Mesenchymal stem cell (in vitro differentiated cells and primary cell): Measurements from ENCODE around the gene DLGAP1. TPM values are rescaled to one million over a fixed set of nuclear protein-coding genes. Genes with fewer than 3 reads are reported as not detected.
A peak's percentile ranks its signal among the peaks of the same experiment; 100 is the strongest.
"Not testable (repeated sequence)": the region's sequence is repeated elsewhere in the genome, so short reads cannot be mapped to it uniquely, and the experiment has no call there.

Source experiments
- DNase-seq: peaks from one replicate; pipeline ENCODE4 v3.0.0-alpha.2; 2013
- H2AFZ ChIP-seq: one replicate; pipeline ENCODE4 v1.6.1; 2013; ENCODE audit warnings: low read depth, mild to moderate bottlenecking, control low read depth, inconsistent platforms, low read length, moderate library complexity
- H2AK5ac ChIP-seq: 2 replicates; pipeline ENCODE4 v1.6.1; 2013; ENCODE audit warnings: low read length, moderate library complexity, mild to moderate bottlenecking, inconsistent platforms; ENCODE audit not compliant: severe bottlenecking
- H2BK120ac ChIP-seq: one replicate; pipeline ENCODE4 v1.6.1; 2013; ENCODE audit warnings: low read depth, mild to moderate bottlenecking, inconsistent platforms, low read length, moderate library complexity
- H2BK12ac ChIP-seq, 2 experiments: one replicate each; pipeline ENCODE4 v1.6.1; 2013; ENCODE audit warnings: inconsistent platforms in 2 of 2, low read length in 2 of 2, mild to moderate bottlenecking in 2 of 2, moderate library complexity in 2 of 2, control low read depth in 1 of 2
- H2BK15ac ChIP-seq: one replicate; pipeline ENCODE4 v1.6.1; 2013; ENCODE audit warnings: mild to moderate bottlenecking, low read depth, inconsistent platforms; ENCODE audit not compliant: poor library complexity, severe bottlenecking
- H2BK5ac ChIP-seq: 2 replicates; pipeline ENCODE4 v1.6.1; 2013; ENCODE audit warnings: low read depth, mild to moderate bottlenecking, low read length, control low read depth, inconsistent platforms; ENCODE audit not compliant: poor library complexity, severe bottlenecking
- H3K14ac ChIP-seq, 2 experiments: one replicate each; pipeline ENCODE4 v1.6.1; 2013; ENCODE audit warnings: inconsistent platforms in 2 of 2, low read length in 2 of 2, control low read depth in 1 of 2, mild to moderate bottlenecking in 1 of 2, moderate library complexity in 1 of 2
- H3K18ac ChIP-seq, 2 experiments: one replicate each; pipeline ENCODE4 v1.6.1; 2013; ENCODE audit warnings: inconsistent platforms in 2 of 2, low read length in 2 of 2, control low read depth in 1 of 2, low read depth in 1 of 2, mild to moderate bottlenecking in 1 of 2
- H3K23ac ChIP-seq, 2 experiments: one replicate each; pipeline ENCODE4 v1.6.1; 2013; ENCODE audit warnings: inconsistent platforms in 2 of 2, low read length in 2 of 2, mild to moderate bottlenecking in 2 of 2, moderate library complexity in 2 of 2, control low read depth in 1 of 2
- H3K27ac ChIP-seq: 2 replicates; pipeline ENCODE4 v1.5.1; 2013; ENCODE audit warnings: mild to moderate bottlenecking, moderate library complexity, low read length, control low read depth, inconsistent platforms; ENCODE audit not compliant: poor library complexity, severe bottlenecking
- H3K27me3 ChIP-seq, 2 experiments: 2 replicates each; pipeline versions ENCODE4 v1.6.1 to v1.7.0; 2013; ENCODE audit warnings: low read length in 2 of 2, mild to moderate bottlenecking in 2 of 2, moderate library complexity in 2 of 2, control low read depth in 1 of 2, inconsistent platforms in 1 of 2; ENCODE audit not compliant: control insufficient read depth in 1 of 2, insufficient read depth in 1 of 2
- H3K36me3 ChIP-seq, 2 experiments: 2 replicates each; pipeline versions ENCODE4 v1.6.1 to v1.7.0; 2013; ENCODE audit warnings: low read length in 2 of 2, control low read depth in 1 of 2, inconsistent platforms in 1 of 2, low read depth in 1 of 2, mild to moderate bottlenecking in 1 of 2; ENCODE audit not compliant: insufficient read depth in 2 of 2, control insufficient read depth in 1 of 2
- H3K4ac ChIP-seq, 2 experiments: one replicate each; pipeline ENCODE4 v1.6.1; 2013; ENCODE audit warnings: inconsistent platforms in 2 of 2, low read length in 2 of 2, mild to moderate bottlenecking in 2 of 2, moderate library complexity in 2 of 2, control low read depth in 1 of 2, low read depth in 1 of 2
- H3K4me1 ChIP-seq: 2 replicates; pipeline ENCODE4 v1.6.1; 2013; ENCODE audit warnings: low read depth, low read length, control low read depth; ENCODE audit not compliant: control insufficient read depth, insufficient read depth
- H3K4me2 ChIP-seq: 2 replicates; pipeline ENCODE4 v1.6.1; 2013; ENCODE audit warnings: low read length, mild to moderate bottlenecking, inconsistent platforms; ENCODE audit not compliant: poor library complexity, severe bottlenecking
- H3K4me3 ChIP-seq, 2 experiments: 2 replicates each; pipeline versions ENCODE4 v1.5.1 to v1.7.0; 2013; ENCODE audit warnings: low read length in 2 of 2, mild to moderate bottlenecking in 2 of 2, control low read depth in 1 of 2, low read depth in 1 of 2; ENCODE audit not compliant: insufficient read depth in 1 of 2
- H3K79me1 ChIP-seq: replicated peaks from 2 replicates; pipeline ENCODE4 v1.6.1; 2013; ENCODE audit warnings: mild to moderate bottlenecking, control low read depth, low read length, inconsistent platforms; ENCODE audit not compliant: poor library complexity, severe bottlenecking
- H3K9ac ChIP-seq: 2 replicates; pipeline ENCODE4 v1.7.0; 2013; ENCODE audit warnings: mild to moderate bottlenecking, low read length, moderate library complexity
- H3K9me3 ChIP-seq: 2 replicates; pipeline ENCODE4 v1.7.0; 2013; ENCODE audit warnings: mild to moderate bottlenecking, low read length; ENCODE audit not compliant: control insufficient read depth
- H4K8ac ChIP-seq: one replicate; pipeline ENCODE4 v1.6.1; 2013; ENCODE audit warnings: inconsistent platforms, mild to moderate bottlenecking, low read length, moderate library complexity
- H4K91ac ChIP-seq: one replicate; pipeline ENCODE4 v1.6.1; 2013; ENCODE audit warnings: mild to moderate bottlenecking, low read length, inconsistent platforms
- WGBS: methylation state at CpG from one replicate; pipeline ENCODE4 v1.1.7; 2013; ENCODE audit warnings: mixed read lengths; 5-methylcytosine and 5-hydroxymethylcytosine counted together
- polyA plus RNA-seq, 2 experiments: library from polyadenylated mRNA; stranded (reverse); fragments of 200-250 nt; gene quantifications; one replicate each; pipeline ENCODE4 v1.2.3, GENCODE V29; 2013

DLGAP1 gene
- polyA plus RNA-seq (2013, experiment 1 of 2): 0.03 TPM
- polyA plus RNA-seq (2013, experiment 2 of 2): not detected

- H3K23ac ChIP-seq: no peak within 1 kb of the TSS
- H3K14ac ChIP-seq: no peak within 1 kb of the TSS
- H3K4ac ChIP-seq: no peak within 1 kb of the TSS
- no peak within 1 kb of the TSS for H2BK15ac ChIP-seq
- no peak within 1 kb of the TSS for H2BK5ac ChIP-seq
- H3K27me3 ChIP-seq: peaks cover 22 to 56% of the 10 kb centered on the region in 2 experiments
- H3K18ac ChIP-seq: no peak within 1 kb of the TSS
- H3K79me1 ChIP-seq: no peaks in the 10 kb centered on the region
- peak within 1 kb of the TSS; percentile 74 for H3K4me2 ChIP-seq
- no peak within 1 kb of the TSS for H3K27ac ChIP-seq
- under 1% methylated on average over 61 of the region's 75 CpGs for WGBS
- H2AK5ac ChIP-seq: no peak within 1 kb of the TSS
- H3K4me3 ChIP-seq: peak within 1 kb of the TSS; percentile 39 to 58
- no peak within 1 kb of the TSS for H4K91ac ChIP-seq
- H3K4me1 ChIP-seq: peaks cover 11% of the 10 kb centered on the region
- H3K36me3 ChIP-seq: no peaks in the 10 kb centered on the region
- H4K8ac ChIP-seq: no peak within 1 kb of the TSS
- H2BK12ac ChIP-seq: no peak within 1 kb of the TSS
- H3K9ac ChIP-seq: no peak within 1 kb of the TSS
- no peak within 1 kb of the TSS for H2AFZ ChIP-seq
- no peak for DNase-seq
- H3K9me3 ChIP-seq: no peaks in the 10 kb centered on the region
- no peak within 1 kb of the TSS for H2BK120ac ChIP-seq
These were observed at the start of gene DLGAP1 for GRCh38 chr18:4455113-4455811. DLGAP1 (minus strand) TSS chr18:4455307.

DNA sequence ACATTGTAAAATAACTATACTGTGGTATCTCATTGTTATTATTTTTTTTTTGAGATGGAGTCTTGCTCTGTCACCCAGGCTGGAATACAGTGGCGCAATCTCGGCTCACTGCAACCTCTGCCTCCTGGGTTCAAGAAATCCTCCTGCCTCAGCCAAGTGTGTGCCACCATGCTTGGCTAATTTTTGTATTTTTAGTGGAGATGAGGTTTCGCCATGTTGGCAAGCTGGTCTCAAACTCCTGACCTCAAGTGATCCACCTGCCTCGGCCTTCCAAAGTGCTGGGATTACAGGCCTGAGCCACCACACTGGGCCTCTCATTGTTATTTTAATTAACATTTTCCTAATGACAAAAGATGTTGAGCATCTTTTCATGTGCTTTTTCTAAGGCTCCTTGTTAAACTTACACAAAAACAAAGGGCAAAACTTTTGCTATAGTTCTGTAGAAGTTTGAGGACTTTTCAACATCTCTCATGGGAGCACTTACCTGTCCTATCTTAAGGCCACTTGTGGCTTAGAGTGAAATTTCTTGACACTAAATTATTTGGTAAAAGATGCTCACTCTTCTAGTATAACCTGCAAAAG lies 39.7 kb upstream of the DLGAP1 start:
- not testable (repeated sequence) for H3K79me1 ChIP-seq, H3K27ac ChIP-seq, DNase-seq, H3K4me1 ChIP-seq, H3K4me2 ChIP-seq, H2AK5ac ChIP-seq, H2BK120ac ChIP-seq, H3K36me3 ChIP-seq, H3K14ac ChIP-seq, H2BK5ac ChIP-seq, H3K4ac ChIP-seq, H2BK15ac ChIP-seq, H4K91ac ChIP-seq, H4K8ac ChIP-seq, H3K18ac ChIP-seq, H3K23ac ChIP-seq, H3K9me3 ChIP-seq, H2BK12ac ChIP-seq, H3K27me3 ChIP-seq, H3K9ac ChIP-seq, H2AFZ ChIP-seq, H3K4me3 ChIP-seq
- 89% methylated on average over 3 of the region's 4 CpGs for WGBS

DNA sequence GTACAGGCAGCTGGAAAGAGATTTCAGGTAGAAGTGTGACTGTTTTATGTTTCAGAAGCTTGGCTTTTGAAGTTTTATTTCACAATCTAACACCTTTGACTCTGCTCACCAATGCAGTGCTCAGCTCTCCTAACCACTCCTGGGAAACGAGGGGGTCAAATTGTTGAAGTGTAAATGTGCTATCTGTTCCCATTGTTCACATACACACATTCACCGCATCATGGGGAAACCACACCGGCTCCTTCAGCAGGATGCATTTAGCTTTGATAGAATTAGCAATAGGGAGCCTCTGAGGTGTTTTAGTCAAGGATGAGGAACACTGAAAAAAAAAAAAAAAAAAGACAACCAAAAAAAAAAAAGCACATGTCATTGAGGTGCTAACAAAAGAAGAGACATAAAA lies 13.4 kb upstream of the DLGAP1 start:
- Histone ChIP-seq H3K4me3 (no peak overlapping the region), H3K4me2 (no peak overlapping the region), H3K9me3 (peaks cover 7% of the 10 kb centered on the region), H3K36me3 (no peaks in the 10 kb centered on the region), H3K4me1 (no peaks in the 10 kb centered on the region), H3K79me1 (no peaks in the 10 kb centered on the region), H3K9ac (no peak overlapping the region), H3K14ac (no peak overlapping the region), H4K91ac (no peak overlapping the region), H2BK15ac (no peak overlapping the region), H3K4ac (no peak overlapping the region), H2BK120ac (no peak overlapping the region), H3K27me3 (no peaks in the 10 kb centered on the region), H2AK5ac (no peak overlapping the region), H2BK12ac (no peak overlapping the region), H2AFZ (no peak overlapping the region), H3K18ac (no peak overlapping the region), H4K8ac (no peak overlapping the region), H3K27ac (no peak overlapping the region), H2BK5ac (no peak overlapping the region), H3K23ac (no peak overlapping the region)
- DNase-seq: no peak
- WGBS: no CpG with 5 or more reads among the region's 3 CpGs

DNA sequence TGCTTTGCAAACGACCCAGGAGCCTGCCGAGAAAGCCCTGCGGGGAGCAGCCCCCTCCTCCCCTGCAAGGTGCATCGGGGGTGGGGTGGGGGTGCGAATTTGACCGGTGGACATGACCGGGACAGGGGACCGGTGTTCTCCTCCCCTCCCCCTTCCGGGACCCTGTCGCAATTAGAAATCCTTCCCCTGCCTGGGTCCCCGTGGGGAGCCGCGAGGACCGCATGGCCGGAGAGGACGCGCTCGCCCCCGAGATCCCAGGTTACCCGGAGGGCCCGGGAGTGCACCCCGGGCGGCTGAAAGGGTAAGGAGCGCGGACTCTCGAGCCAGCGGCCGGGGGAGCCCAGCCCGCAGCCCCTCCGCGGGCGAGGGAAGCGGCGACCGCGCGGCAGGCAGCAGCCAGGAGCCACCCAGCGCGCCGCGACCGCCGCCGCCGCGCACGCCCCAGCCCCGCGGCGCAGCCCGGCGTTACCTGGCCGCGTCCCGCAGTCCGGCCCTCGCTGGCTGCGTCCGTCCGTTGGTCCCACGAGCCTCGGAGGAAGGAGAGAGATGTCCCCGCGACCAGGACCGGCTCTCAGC lies 482 bp downstream of the DLGAP1 start:
- H2BK5ac ChIP-seq: no peak overlapping the region
- no peaks in the 10 kb centered on the region for H3K79me1 ChIP-seq
- WGBS: 2% methylated on average over 40 of the region's 65 CpGs
- H2BK120ac ChIP-seq: no peak overlapping the region
- H3K23ac ChIP-seq: no peak overlapping the region
- H3K9ac ChIP-seq: no peak overlapping the region
- no peak overlapping the region for H3K4ac ChIP-seq
- no peak overlapping the region for H2BK15ac ChIP-seq
- H2BK12ac ChIP-seq: no peak overlapping the region
- DNase-seq: no peak
- no peak overlapping the region for H4K91ac ChIP-seq
- no peaks in the 10 kb centered on the region for H3K9me3 ChIP-seq
- H3K4me2 ChIP-seq: peak overlapping the region; percentile 74
- peak overlapping the region; percentile 39 to 58 for H3K4me3 ChIP-seq
- no peak overlapping the region for H3K18ac ChIP-seq
- H3K14ac ChIP-seq: no peak overlapping the region
- peaks cover 11% of the 10 kb centered on the region for H3K4me1 ChIP-seq
- H2AK5ac ChIP-seq: no peak overlapping the region
- H3K27ac ChIP-seq: no peak overlapping the region
- peaks cover 22 to 62% of the 10 kb centered on the region in 2 experiments for H3K27me3 ChIP-seq
- H4K8ac ChIP-seq: no peak overlapping the region
- no peaks in the 10 kb centered on the region for H3K36me3 ChIP-seq
- H2AFZ ChIP-seq: no peak overlapping the region
